HUES64 (cell line): Measurements from ENCODE around the gene RXRG.
"Not testable (repeated sequence)": the region's sequence is repeated elsewhere in the genome, so short reads cannot be mapped to it uniquely, and the experiment has no call there.

Experiments
- H3K27ac ChIP-seq: 2 replicates; pipeline ENCODE4 v1.7.0; 2013; ENCODE audit warnings: low read depth, low read length, inconsistent platforms
- H3K27me3 ChIP-seq: 2 replicates; pipeline ENCODE4 v1.6.1; 2013; ENCODE audit warnings: mild to moderate bottlenecking, low read length; ENCODE audit not compliant: insufficient read depth
- H3K36me3 ChIP-seq: 2 replicates; pipeline ENCODE4 v1.6.1; 2013; ENCODE audit warnings: mild to moderate bottlenecking, low read length; ENCODE audit not compliant: insufficient read depth
- H3K4me1 ChIP-seq: 2 replicates; pipeline ENCODE4 v1.6.1; 2013; ENCODE audit warnings: mild to moderate bottlenecking, low read length, moderate library complexity; ENCODE audit not compliant: insufficient read depth
- H3K4me3 ChIP-seq: 2 replicates; pipeline ENCODE4 v1.5.1; 2013; ENCODE audit warnings: mild to moderate bottlenecking, low read length, moderate library complexity
- H3K9ac ChIP-seq: 2 replicates; pipeline ENCODE4 v1.6.1; 2013; ENCODE audit warnings: mild to moderate bottlenecking, low read depth, low read length
- H3K9me3 ChIP-seq: 2 replicates; pipeline ENCODE4 v1.6.1; 2013; ENCODE audit warnings: low read depth, low read length; ENCODE audit not compliant: insufficient read depth
- WGBS: fragments of 150-250, 120-280 bp; methylation state at CpG from one replicate; pipeline ENCODE4 v1.1.7; 2013; ENCODE audit warnings: missing lambda C conversion rate; 5-methylcytosine and 5-hydroxymethylcytosine counted together

The RXRG gene

GRCh38 chr1:165473081-165473480 lies 28.2 kb upstream of the RXRG start:
- 0 out of 2 replicates have a peak, but pooled peaks cover 5% of the 10 kb centered on the region for H3K4me1 ChIP-seq
- WGBS = 88% methylated on average over 4 of the region's 4 CpGs
- H3K9me3 ChIP-seq = no peaks in the 10 kb centered on the region
- H3K27ac ChIP-seq = no peak overlapping the region
- H3K36me3 ChIP-seq = no peaks in the 10 kb centered on the region
- H3K27me3 ChIP-seq = no peaks in the 10 kb centered on the region; the same call in 1 of the 2 replicates
- H3K9ac ChIP-seq = no peak overlapping the region
- no peak overlapping the region for H3K4me3 ChIP-seq

- 93% methylated on average over 6 of the region's 6 CpGs for WGBS
- peaks cover 19% of the 10 kb centered on the region for H3K4me1 ChIP-seq
These were observed 23.9 kb upstream of the RXRG start for GRCh38 chr1:165468726-165469249.

GRCh38 chr1:165468253-165468652 lies 23.3 kb upstream of the RXRG start:
- Histone ChIP-seq H3K9me3 (no peaks in the 10 kb centered on the region), H3K27me3 (no peaks in the 10 kb centered on the region; the same call in 1 of the 2 replicates), H3K4me3 (no peak overlapping the region), H3K36me3 (no peaks in the 10 kb centered on the region), H3K4me1 (peaks cover 19% of the 10 kb centered on the region), H3K27ac (no peak overlapping the region), H3K9ac (no peak overlapping the region)
- WGBS = 75% methylated on average over 1 of the region's 2 CpGs

More at GRCh38 chr1:165468726-165469249, 23.9 kb upstream of the RXRG start:
- Histone ChIP-seq H3K4me3 (no peak overlapping the region), H3K27ac (no peak overlapping the region), H3K9me3 (no peaks in the 10 kb centered on the region), H3K36me3 (no peaks in the 10 kb centered on the region), H3K9ac (no peak overlapping the region), H3K27me3 (no peaks in the 10 kb centered on the region; the same call in 1 of the 2 replicates)

GRCh38 chr1:165467706-165468105 lies 22.8 kb upstream of the RXRG start:
- Histone ChIP-seq H3K9me3 (no peaks in the 10 kb centered on the region), H3K4me3 (no peak overlapping the region), H3K36me3 (no peaks in the 10 kb centered on the region), H3K27ac (no peak overlapping the region), H3K4me1 (peaks cover 19% of the 10 kb centered on the region), H3K27me3 (no peaks in the 10 kb centered on the region; the same call in 1 of the 2 replicates), H3K9ac (no peak overlapping the region)
- WGBS = 85% methylated on average over 7 of the region's 7 CpGs

GRCh38 chr1:165463978-165464377 lies 19.1 kb upstream of the RXRG start:
- 88% methylated on average over 3 of the region's 3 CpGs for WGBS
- no peak overlapping the region for H3K27ac ChIP-seq
- H3K4me3 ChIP-seq = no peak overlapping the region
- no peaks in the 10 kb centered on the region for H3K36me3 ChIP-seq
- no peaks in the 10 kb centered on the region for H3K27me3 ChIP-seq
- H3K9me3 ChIP-seq = no peaks in the 10 kb centered on the region
- H3K9ac ChIP-seq = no peak overlapping the region
- peaks cover 19% of the 10 kb centered on the region for H3K4me1 ChIP-seq

GRCh38 chr1:165459683-165460082 lies 14.8 kb upstream of the RXRG start:
- WGBS = 93% methylated on average over 2 of the region's 2 CpGs
- not testable (repeated sequence) for H3K9ac ChIP-seq, H3K4me3 ChIP-seq, H3K36me3 ChIP-seq, H3K27me3 ChIP-seq, H3K9me3 ChIP-seq, H3K4me1 ChIP-seq, H3K27ac ChIP-seq

- WGBS = 91% methylated on average over 6 of the region's 6 CpGs
These were observed 11.9 kb upstream of the RXRG start for GRCh38 chr1:165456861-165457260.

GRCh38 chr1:165456114-165456513 lies 11.2 kb upstream of the RXRG start:
- peaks cover 5% of the 10 kb centered on the region; the same call in 1 of the 2 replicates for H3K27me3 ChIP-seq
- no peaks in the 10 kb centered on the region for H3K4me1 ChIP-seq
- H3K27ac ChIP-seq = no peak overlapping the region
- no peaks in the 10 kb centered on the region for H3K36me3 ChIP-seq
- H3K4me3 ChIP-seq = no peak overlapping the region
- H3K9me3 ChIP-seq = no peaks in the 10 kb centered on the region
- H3K9ac ChIP-seq = no peak overlapping the region
- no CpG with 5 or more reads among the region's 1 CpG for WGBS

More at GRCh38 chr1:165456861-165457260, 11.9 kb upstream of the RXRG start:
- H3K4me1 ChIP-seq = no peaks in the 10 kb centered on the region
- peaks cover 5% of the 10 kb centered on the region; the same call in 1 of the 2 replicates for H3K27me3 ChIP-seq
- no peaks in the 10 kb centered on the region for H3K36me3 ChIP-seq
- no peak overlapping the region for H3K9ac ChIP-seq
- no peaks in the 10 kb centered on the region for H3K9me3 ChIP-seq
- no peak overlapping the region for H3K4me3 ChIP-seq
- no peak overlapping the region for H3K27ac ChIP-seq

- peaks cover 8% of the 10 kb centered on the region for H3K27me3 ChIP-seq
- no peaks in the 10 kb centered on the region for H3K36me3 ChIP-seq
- no peaks in the 10 kb centered on the region for H3K9me3 ChIP-seq
- no peak overlapping the region for H3K9ac ChIP-seq
- no peak overlapping the region for H3K27ac ChIP-seq
- 88% methylated on average over 3 of the region's 3 CpGs for WGBS
- H3K4me3 ChIP-seq = no peak overlapping the region
- H3K4me1 ChIP-seq = no peaks in the 10 kb centered on the region
These were observed 10.2 kb upstream of the RXRG start for GRCh38 chr1:165455111-165455510.

- peaks cover 9% of the 10 kb centered on the region for H3K27me3 ChIP-seq
- H3K27ac ChIP-seq = no peak overlapping the region
- WGBS = 95% methylated on average over 3 of the region's 3 CpGs
- no peaks in the 10 kb centered on the region for H3K9me3 ChIP-seq
- H3K4me1 ChIP-seq = no peaks in the 10 kb centered on the region
- H3K36me3 ChIP-seq = no peaks in the 10 kb centered on the region
- H3K4me3 ChIP-seq = no peak overlapping the region
- H3K9ac ChIP-seq = no peak overlapping the region
These were observed 9.2 kb upstream of the RXRG start for GRCh38 chr1:165454091-165454610.

GRCh38 chr1:165452336-165453130 lies 7.6 kb upstream of the RXRG start:
- Histone ChIP-seq H3K27me3 (peaks cover 24% of the 10 kb centered on the region), H3K4me3 (no peak overlapping the region), H3K9me3 (no peaks in the 10 kb centered on the region), H3K4me1 (no peaks in the 10 kb centered on the region), H3K36me3 (no peaks in the 10 kb centered on the region), H3K9ac (no peak overlapping the region), H3K27ac (no peak overlapping the region)
- WGBS = 67% methylated on average over 2 of the region's 2 CpGs
